Prostate gland (tissue), 2 donors: Measurements from ENCODE around the gene WDR49. TPM values are rescaled to one million over a fixed set of nuclear protein-coding genes. Genes with fewer than 3 reads are reported as not detected.

Experiments used
- DNase-seq: peaks from one replicate; pipeline ENCODE4 v3.0.0-alpha.2; 2019; ENCODE audit warnings: low spot score
- H3K27ac ChIP-seq, 2 donors: fragments of 200-600 bp; sonication (generic); 2 replicates each; pipeline ENCODE4 v1.5.1; 2017 to 2019
- H3K27me3 ChIP-seq: fragments of 200-600 bp; sonication (generic); replicated peaks from 2 replicates; pipeline ENCODE4 v1.5.1; 2019; ENCODE audit not compliant: insufficient read depth
- H3K36me3 ChIP-seq, 2 donors: fragments of 200-600 bp; sonication (generic); 1 replicate in 1 of 2; 2 replicates in 1 of 2; pipeline versions ENCODE4 v1.5.1 to v1.8.1; 2017 to 2019
- H3K4me1 ChIP-seq: fragments of 200-600 bp; sonication (generic); replicated peaks from 2 replicates; pipeline ENCODE4 v1.5.1; 2019
- H3K4me3 ChIP-seq, 2 donors: fragments of 200-600 bp; sonication (generic); 2 replicates each; pipeline ENCODE4 v1.5.1; 2017 to 2019
- H3K9me3 ChIP-seq: fragments of 200-600 bp; sonication (generic); 2 replicates; pipeline ENCODE4 v1.5.1; 2017
- CTCF ChIP-seq, 4 experiments: fragments of 200-600 bp in 2 of 4; fragments of 450-650 bp in 2 of 4; sonication (generic) in 2 of 4; IDR thresholded peaks; 1 replicate in 3 of 4; 2 replicates in 1 of 4; pipeline ENCODE4 v1.5.1; 2016 to 2019; ENCODE audit warnings: antibody characterized with exemption in 4 of 4, mild to moderate bottlenecking in 2 of 4, moderate library complexity in 2 of 4
- POLR2A ChIP-seq: fragments of 450-650 bp; IDR thresholded peaks from one replicate; pipeline ENCODE4 v1.6.1; 2016; ENCODE audit warnings: antibody characterized with exemption, mild to moderate bottlenecking
- POLR2AphosphoS5 ChIP-seq: sonication (generic); formaldehyde crosslinking; IDR thresholded peaks from one replicate; pipeline ENCODE4 v1.6.1; 2017; ENCODE audit warnings: antibody characterized with exemption
- WGBS: methylation state at CpG from one replicate; pipeline ENCODE4 v1.1.5; 2018; 5-methylcytosine and 5-hydroxymethylcytosine counted together
- intact Hi-C: fragments of 100-400 bp; cut with DNase I; formaldehyde crosslinking; loops from one replicate; pipeline ENCODE4 v1.14.2; 2022
- total RNA-seq, 2 donors: library from RNA; depleted of rRNA; stranded (reverse); fragments of >200 nt; gene quantifications; one replicate each; pipeline ENCODE4 v1.1.0, GENCODE V29; 2016

Gene WDR49
- total RNA-seq, 2 donors from 2014 or later: 0.45 to 1.5 TPM

GRCh38 chr3:167669699-167670098 lies 16.0 kb upstream of the WDR49 start:
- no peak for DNase-seq
- no peaks in the 10 kb centered on the region for H3K27me3 ChIP-seq
- no peak overlapping the region for H3K4me3 ChIP-seq
- intact Hi-C loops: no loop called here
- H3K36me3 ChIP-seq: peaks cover 0 to 5% of the 10 kb centered on the region in 2 donors
- TF ChIP-seq POLR2A (no peak), CTCF (IDR thresholded peaks at IDR 0.05) (no peak), POLR2AphosphoS5 (no peak)
- 89% methylated on average over 1 of the region's 1 CpG for WGBS
- H3K27ac ChIP-seq: no peak overlapping the region
- no peaks in the 10 kb centered on the region for H3K4me1 ChIP-seq
- H3K9me3 ChIP-seq: no peaks in the 10 kb centered on the region

GRCh38 chr3:167668651-167669050 lies 14.9 kb upstream of the WDR49 start:
- Histone ChIP-seq H3K4me3 (no peak overlapping the region), H3K4me1 (no peaks in the 10 kb centered on the region), H3K9me3 (no peaks in the 10 kb centered on the region), H3K36me3 (no peaks in the 10 kb centered on the region), H3K27me3 (no peaks in the 10 kb centered on the region), H3K27ac (no peak overlapping the region)
- 75% methylated on average over 1 of the region's 1 CpG for WGBS
- TF ChIP-seq POLR2A (no peak), POLR2AphosphoS5 (no peak), CTCF (IDR thresholded peaks at IDR 0.05) (no peak)
- DNase-seq: no peak
- intact Hi-C loops: no loop called here

DNA sequence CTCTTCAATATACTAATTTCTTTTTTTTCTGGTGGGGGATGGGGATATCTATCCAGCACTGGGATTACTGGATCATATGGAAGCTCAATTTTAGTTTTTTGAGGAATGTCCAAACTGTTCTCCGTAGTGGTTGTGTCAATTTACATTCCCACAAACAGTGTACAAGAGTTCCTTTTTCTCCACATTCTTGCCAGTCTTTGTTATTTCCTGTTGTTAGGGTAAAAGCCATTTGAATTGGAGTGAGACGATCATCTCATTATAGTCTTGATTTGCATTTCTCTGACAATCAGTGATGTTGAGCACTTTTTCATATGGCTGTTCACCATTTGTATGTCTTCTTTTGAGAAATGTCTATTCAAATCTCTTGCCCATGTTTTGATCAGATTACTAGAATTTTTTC lies 12.8 kb upstream of the WDR49 start:
- Histone ChIP-seq H3K27me3 (no peaks in the 10 kb centered on the region), H3K4me1 (no peaks in the 10 kb centered on the region), H3K27ac (no peak overlapping the region), H3K4me3 (no peak overlapping the region), H3K9me3 (no peaks in the 10 kb centered on the region), H3K36me3 (no peaks in the 10 kb centered on the region)
- DNase-seq: no peak
- 81% methylated on average over 2 of the region's 2 CpGs for WGBS
- intact Hi-C loops: no loop called here
- TF ChIP-seq CTCF (IDR thresholded peaks at IDR 0.05) (no peak), POLR2A (no peak), POLR2AphosphoS5 (no peak)

DNA sequence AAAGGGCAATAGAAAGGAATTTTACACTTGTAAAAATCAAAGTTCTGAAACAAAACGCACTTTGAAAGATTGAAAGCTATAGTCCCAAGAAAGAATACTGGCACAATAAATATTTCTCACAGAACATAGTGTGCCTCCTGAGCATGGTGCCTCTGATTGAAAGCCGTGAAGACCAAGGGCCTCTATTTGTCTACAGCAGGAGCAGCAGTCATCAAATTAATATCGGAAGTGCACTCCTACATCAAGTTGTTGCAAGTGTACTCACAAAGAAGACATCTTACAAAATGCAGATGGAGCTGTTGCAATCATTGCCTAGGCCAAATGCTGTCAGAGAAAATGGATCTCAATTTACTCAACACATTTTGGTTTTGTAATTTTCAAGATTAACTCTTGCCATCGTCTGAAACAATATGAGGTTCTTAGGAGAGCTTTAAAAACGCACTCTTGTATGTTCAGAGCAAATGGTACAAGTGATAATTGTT lies 9.2 kb upstream of the WDR49 start:
- 77% methylated on average over 5 of the region's 5 CpGs for WGBS
- Histone ChIP-seq H3K27me3 (no peaks in the 10 kb centered on the region), H3K4me3 (no peak overlapping the region), H3K27ac (no peak overlapping the region), H3K4me1 (no peaks in the 10 kb centered on the region), H3K9me3 (no peaks in the 10 kb centered on the region), H3K36me3 (no peaks in the 10 kb centered on the region)
- intact Hi-C loops: no loop called here
- no peak for TF ChIP-seq CTCF (IDR thresholded peaks at IDR 0.05)
- TF ChIP-seq POLR2A: no peak
- no peak for TF ChIP-seq POLR2AphosphoS5
- DNase-seq: no peak

- no peak for TF ChIP-seq CTCF (IDR thresholded peaks at IDR 0.05)
- TF ChIP-seq POLR2AphosphoS5: no peak
- TF ChIP-seq POLR2A: no peak
- H3K9me3 ChIP-seq: no peaks in the 10 kb centered on the region
- intact Hi-C loops: no loop called here
- no peak overlapping the region for H3K4me3 ChIP-seq
- no peak for DNase-seq
- no peaks in the 10 kb centered on the region for H3K4me1 ChIP-seq
- H3K36me3 ChIP-seq: no peaks in the 10 kb centered on the region
- no peaks in the 10 kb centered on the region for H3K27me3 ChIP-seq
- 83% methylated on average over 3 of the region's 3 CpGs for WGBS
- H3K27ac ChIP-seq: no peak overlapping the region
Observed at GRCh38 chr3:167657684-167658225, 4.0 kb upstream of the WDR49 start.
